A673 (cell line): ENCODE data around the gene KATNB1. TPM values are rescaled to one million over a fixed set of nuclear protein-coding genes. Genes with fewer than 3 reads are reported as not detected.
A peak's percentile ranks its signal among the peaks of the same experiment; 100 is the strongest.

Experiments used
- BruUV-seq: library from RNA; stranded (reverse); fragments of 400-500 nt; replicated peaks from 2 replicates; lab custom pipeline; 2021; lab: Mats Ljungman, UMichigan
- CTCF ChIA-PET: fragments of 300-600 bp; sonication (Branson Sonifier 250); formaldehyde crosslinking; loops from one replicate; lab custom pipeline; 2022; ENCODE audit warnings: antibody characterized with exemption; lab: Charles Lee
- POLR2A ChIA-PET: fragments of 300-600 bp; sonication (Branson Sonifier 250); formaldehyde crosslinking; loops from one replicate; lab custom pipeline; 2022; ENCODE audit warnings: antibody characterized with exemption; ENCODE audit not compliant: low non-redundant PET; lab: Charles Lee
- DNase-seq: peaks from one replicate; pipeline ENCODE4 v3.0.0-alpha.2; 2015; ENCODE audit warnings: low spot score
- H3K27ac ChIP-seq: fragments of 200-600 bp; sonication (generic); 2 replicates; pipeline ENCODE4 v1.5.1; 2016; ENCODE audit warnings: mixed run types, low read depth, mild to moderate bottlenecking, mixed read lengths, antibody characterized with exemption, low read length; ENCODE audit not compliant: poor library complexity, severe bottlenecking
- H3K27me3 ChIP-seq: fragments of 200-600 bp; sonication (generic); replicated peaks from 2 replicates; pipeline ENCODE4 v1.6.1; 2017; ENCODE audit warnings: mixed run types, low read depth, mild to moderate bottlenecking, mixed read lengths, antibody characterized with exemption, low read length; ENCODE audit not compliant: insufficient read depth, poor library complexity
- H3K36me3 ChIP-seq: fragments of 200-600 bp; sonication (generic); 2 replicates; pipeline ENCODE4 v1.6.1; 2016; ENCODE audit warnings: mixed run types, mild to moderate bottlenecking, mixed read lengths, antibody characterized with exemption, low read length; ENCODE audit not compliant: insufficient read depth, poor library complexity, severe bottlenecking
- H3K4me1 ChIP-seq: fragments of 200-600 bp; sonication (generic); 2 replicates; pipeline ENCODE4 v1.6.1; 2017; ENCODE audit warnings: mixed run types, mild to moderate bottlenecking, mixed read lengths, antibody characterized with exemption, low read length; ENCODE audit not compliant: insufficient read depth, poor library complexity, severe bottlenecking
- H3K4me3 ChIP-seq: fragments of 200-600 bp; sonication (generic); 2 replicates; pipeline ENCODE4 v1.5.1; 2016; ENCODE audit warnings: low read depth, mixed run types, mild to moderate bottlenecking, mixed read lengths, low read length; ENCODE audit not compliant: poor library complexity, severe bottlenecking
- H3K9me3 ChIP-seq: fragments of 200-600 bp; sonication (generic); 2 replicates; pipeline ENCODE4 v1.6.1; 2016; ENCODE audit warnings: mixed run types, low read depth, mild to moderate bottlenecking, mixed read lengths, antibody characterized with exemption, low read length; ENCODE audit not compliant: poor library complexity, severe bottlenecking
- EZH2 ChIP-seq: fragments of 200-600 bp; sonication (generic); IDR thresholded peaks from 2 replicates; pipeline ENCODE4 v1.6.1; 2017; ENCODE audit warnings: borderline replicate concordance, low read depth, mild to moderate bottlenecking, mixed read lengths, antibody characterized with exemption, low read length; ENCODE audit not compliant: poor library complexity, severe bottlenecking
- intact Hi-C: fragments of 100-400 bp; cut with micrococcal nuclease; formaldehyde crosslinking; loops from one replicate; pipeline ENCODE4 v1.10.0; 2022; ENCODE audit not compliant: unreplicated experiment
- total RNA-seq: library from RNA; stranded (reverse); gene quantifications from 2 replicates; pipeline ENCODE4 v1.2.3, GENCODE V29; 2021
- TF ChIP-seq, protein P1 (sequence below): fragments of 300-800, 200-600 bp; sonication (generic); conservative IDR thresholded peaks from 2 replicates; pipeline ENCODE4 v1.5.1; 2017; ENCODE audit warnings: low read depth, mild to moderate bottlenecking, antibody characterized with exemption, low read length, moderate library complexity, mixed read lengths

The KATNB1 gene
- total RNA-seq, 1 experiment from 2014 or later, result 55.7 TPM

DNA sequence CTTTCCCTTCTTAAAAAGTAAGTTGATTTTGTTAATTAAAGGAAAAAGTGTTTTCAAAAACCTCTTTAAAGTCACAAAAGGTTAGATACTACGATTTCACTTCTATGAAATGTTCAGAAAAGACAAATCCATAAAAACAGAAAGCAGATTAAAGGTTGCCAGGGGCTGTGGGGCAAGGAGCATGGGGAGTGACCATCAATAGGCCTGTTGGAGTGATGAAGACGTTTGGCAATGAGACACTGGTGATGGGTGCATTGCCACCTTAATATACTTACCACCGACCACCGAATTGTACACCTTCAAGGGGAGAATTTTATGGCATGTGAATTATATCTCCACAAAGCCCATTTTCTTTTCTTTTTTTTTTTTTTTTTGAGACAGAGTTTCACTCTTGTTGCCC, 47.5 kb downstream of the KATNB1 start:
- Histone ChIP-seq H3K27me3 (no peaks in the 10 kb centered on the region), H3K27ac (peak overlapping the region; percentile 16), H3K36me3 (peaks cover 70% of the 10 kb centered on the region), H3K4me3 (no peak overlapping the region), H3K9me3 (no peaks in the 10 kb centered on the region), H3K4me1 (no peaks in the 10 kb centered on the region)
- DNase-seq, result no peak
- CTCF ChIA-PET, result interaction anchor here (0.6 kb wide), 1 partner anchor 15 kb away, joined by 3 read pairs; no protein-coding TSS in a partner anchor
- intact Hi-C loops, result no loop called here
- POLR2A ChIA-PET, result no interaction called here
- BruUV-seq, result no TSS peak
- TF ChIP-seq, protein P1, sequence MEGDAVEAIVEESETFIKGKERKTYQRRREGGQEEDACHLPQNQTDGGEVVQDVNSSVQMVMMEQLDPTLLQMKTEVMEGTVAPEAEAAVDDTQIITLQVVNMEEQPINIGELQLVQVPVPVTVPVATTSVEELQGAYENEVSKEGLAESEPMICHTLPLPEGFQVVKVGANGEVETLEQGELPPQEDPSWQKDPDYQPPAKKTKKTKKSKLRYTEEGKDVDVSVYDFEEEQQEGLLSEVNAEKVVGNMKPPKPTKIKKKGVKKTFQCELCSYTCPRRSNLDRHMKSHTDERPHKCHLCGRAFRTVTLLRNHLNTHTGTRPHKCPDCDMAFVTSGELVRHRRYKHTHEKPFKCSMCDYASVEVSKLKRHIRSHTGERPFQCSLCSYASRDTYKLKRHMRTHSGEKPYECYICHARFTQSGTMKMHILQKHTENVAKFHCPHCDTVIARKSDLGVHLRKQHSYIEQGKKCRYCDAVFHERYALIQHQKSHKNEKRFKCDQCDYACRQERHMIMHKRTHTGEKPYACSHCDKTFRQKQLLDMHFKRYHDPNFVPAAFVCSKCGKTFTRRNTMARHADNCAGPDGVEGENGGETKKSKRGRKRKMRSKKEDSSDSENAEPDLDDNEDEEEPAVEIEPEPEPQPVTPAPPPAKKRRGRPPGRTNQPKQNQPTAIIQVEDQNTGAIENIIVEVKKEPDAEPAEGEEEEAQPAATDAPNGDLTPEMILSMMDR, result no peak
- TF ChIP-seq EZH2, result no peak

DNA sequence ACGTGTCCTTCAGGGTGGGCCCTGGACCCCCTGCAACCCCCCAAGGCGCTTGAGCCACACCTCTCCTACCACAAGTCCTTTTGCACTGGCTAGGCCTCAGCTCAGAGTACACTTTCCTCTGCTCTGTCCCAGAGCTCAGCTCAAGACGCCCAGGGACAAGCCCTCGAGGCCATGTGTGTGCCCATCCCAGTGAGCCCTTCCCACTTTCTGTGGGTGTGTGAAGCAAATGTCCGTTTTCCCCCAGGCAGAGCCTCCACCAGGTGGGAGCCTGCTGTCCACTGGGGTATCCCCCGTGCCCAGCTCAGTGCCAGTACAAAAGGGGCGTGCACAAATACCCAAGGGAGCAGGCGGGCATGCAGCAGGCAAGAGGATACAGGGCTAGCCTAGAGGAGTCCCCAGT, 48.3 kb downstream of the KATNB1 start:
- intact Hi-C loops, result no loop called here
- POLR2A ChIA-PET, result no interaction called here

DNA sequence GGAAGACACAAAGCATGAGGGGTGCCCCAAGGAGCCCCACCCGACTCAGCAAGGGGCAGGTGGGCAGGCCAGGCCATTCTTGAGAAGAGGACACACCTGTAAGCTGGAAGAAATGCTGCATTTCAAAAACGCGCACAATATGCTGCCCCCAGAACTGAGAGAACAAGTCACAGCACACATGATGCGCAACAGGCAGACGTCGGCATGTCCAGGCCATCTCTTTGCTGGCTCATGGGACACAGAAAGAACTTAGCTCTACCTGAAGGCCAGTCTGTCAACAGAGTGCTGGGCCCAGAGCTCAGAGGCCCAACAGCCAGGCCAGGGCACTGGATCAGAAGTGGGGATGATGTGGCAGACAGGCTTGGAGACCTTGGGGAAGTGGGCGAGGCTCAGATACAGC, 48.8 kb downstream of the KATNB1 start:
- no peak for DNase-seq
- TF ChIP-seq, protein P1, result no peak
- TF ChIP-seq EZH2, result no peak
- Histone ChIP-seq H3K27me3 (no peaks in the 10 kb centered on the region), H3K36me3 (peaks cover 70% of the 10 kb centered on the region), H3K9me3 (no peaks in the 10 kb centered on the region), H3K4me1 (no peaks in the 10 kb centered on the region), H3K27ac (peak overlapping the region; percentile 24), H3K4me3 (no peak overlapping the region)
- CTCF ChIA-PET, result no interaction called here
- intact Hi-C loops, result no loop called here
- POLR2A ChIA-PET, result no interaction called here
- no TSS peak for BruUV-seq

More for the DNA sequence above, 48.3 kb downstream of the KATNB1 start:
- CTCF ChIA-PET, result no interaction called here
- no peak overlapping the region for H3K4me3 ChIP-seq
- no peaks in the 10 kb centered on the region for H3K4me1 ChIP-seq
- peaks cover 70% of the 10 kb centered on the region for H3K36me3 ChIP-seq
- DNase-seq, result no peak
- H3K27me3 ChIP-seq, result no peaks in the 10 kb centered on the region
- peak overlapping the region; percentile 24 for H3K27ac ChIP-seq
- no peak for TF ChIP-seq EZH2
- TF ChIP-seq, protein P1, result no peak
- no peaks in the 10 kb centered on the region for H3K9me3 ChIP-seq
- BruUV-seq, result no TSS peak
